H1 (cell line): Measurements from ENCODE around the gene CACNA1B. TPM values are rescaled to one million over a fixed set of nuclear protein-coding genes. Genes with fewer than 3 reads are reported as not detected.

Experiments used
- CTCF ChIA-PET: fragments of 300-600 bp; sonication (Branson Sonifier 250); formaldehyde crosslinking; loops from one replicate; lab custom pipeline; 2021; ENCODE audit not compliant: partially characterized antibody; lab: Charles Lee
- POLR2A ChIA-PET: fragments of 300-600 bp; sonication (Branson Sonifier 250); formaldehyde crosslinking; loops from one replicate; lab custom pipeline; 2021; ENCODE audit warnings: inconsistent platforms; ENCODE audit not compliant: partially characterized antibody; lab: Charles Lee
- DNase-seq, 2 experiments: peaks; one replicate each; pipeline versions ENCODE4 v3.0.0 to v3.0.0-alpha.2; 2010 to 2022; ENCODE audit warnings: low spot score in 2 of 2, low read depth in 1 of 2, mixed read lengths in 1 of 2
- FAIRE-seq: peaks from 2 replicates; lab custom pipeline; 2011; peaks lifted over from hg19 to GRCh38; lab: Jason Lieb, UNC
- H2AFZ ChIP-seq: 2 replicates; pipeline ENCODE4 v1.8.1; 2012; ENCODE audit warnings: low read length, inconsistent platforms
- H2AK5ac ChIP-seq: 2 replicates; pipeline ENCODE4 v1.6.1; 2013; ENCODE audit warnings: low read depth, low read length
- H2BK120ac ChIP-seq: replicated peaks from 2 replicates; pipeline ENCODE3; 2013; ENCODE audit warnings: low read depth, low read length, inconsistent platforms
- H2BK12ac ChIP-seq: 2 replicates; pipeline ENCODE4 v1.6.1; 2013; ENCODE audit warnings: low read depth, low read length
- H2BK15ac ChIP-seq: 2 replicates; pipeline ENCODE4 v1.6.1; 2013; ENCODE audit warnings: low read length
- H2BK20ac ChIP-seq: 2 replicates; pipeline ENCODE4 v1.6.1; 2013; ENCODE audit warnings: low read length
- H2BK5ac ChIP-seq: 2 replicates; pipeline ENCODE4 v1.6.1; 2013; ENCODE audit warnings: low read depth, low read length
- H3K14ac ChIP-seq: 2 replicates; pipeline ENCODE4 v1.6.1; 2013; ENCODE audit warnings: inconsistent platforms; ENCODE audit not compliant: insufficient read length
- H3K18ac ChIP-seq: 2 replicates; pipeline ENCODE4 v1.6.1; 2013; ENCODE audit warnings: low read length; ENCODE audit errors: extremely low read depth
- H3K23ac ChIP-seq: 2 replicates; pipeline ENCODE4 v1.6.1; 2013; ENCODE audit warnings: inconsistent platforms; ENCODE audit not compliant: insufficient read length
- H3K23me2 ChIP-seq: 2 replicates; pipeline ENCODE4 v1.6.1; 2013; ENCODE audit warnings: low read depth, low read length
- H3K27ac ChIP-seq: 2 replicates; pipeline ENCODE4 v1.6.1; 2011; ENCODE audit warnings: low read depth, low read length, inconsistent platforms
- H3K27me3 ChIP-seq, 4 experiments: replicated peaks in 1 of 4; 1 replicate in 1 of 4; 2 replicates in 3 of 4; pipeline versions ENCODE4 v1.6.1 to v1.8.1; 2011 to 2013; ENCODE audit warnings: low read length in 3 of 4, mild to moderate bottlenecking in 3 of 4, inconsistent platforms in 2 of 4, mixed read lengths in 2 of 4, moderate library complexity in 1 of 4; ENCODE audit not compliant: control insufficient read depth in 3 of 4, insufficient read depth in 3 of 4; ENCODE audit errors: extremely low read depth in 1 of 4
- H3K36me3 ChIP-seq, 4 experiments: 2 replicates each; pipeline versions ENCODE4 v1.6.1 to v1.8.1; 2011 to 2013; ENCODE audit warnings: mild to moderate bottlenecking in 4 of 4, low read length in 3 of 4, moderate library complexity in 2 of 4, control low read depth in 1 of 4, inconsistent platforms in 1 of 4; ENCODE audit not compliant: insufficient read depth in 4 of 4, control insufficient read depth in 2 of 4
- H3K4ac ChIP-seq: replicated peaks from 2 replicates; pipeline ENCODE3; 2013; ENCODE audit warnings: low read length, low read depth, mixed read lengths, inconsistent platforms; ENCODE audit not compliant: insufficient read length
- H3K4me1 ChIP-seq, 4 experiments: replicated peaks in 1 of 4; 1 replicate in 1 of 4; 2 replicates in 3 of 4; pipeline versions ENCODE4 v1.6.1 to v1.8.1; 2011 to 2013; ENCODE audit warnings: low read length in 3 of 4, inconsistent platforms in 2 of 4, mixed read lengths in 1 of 4; ENCODE audit not compliant: insufficient read depth in 4 of 4, control insufficient read depth in 3 of 4
- H3K4me2 ChIP-seq, 2 experiments: 2 replicates each; pipeline versions ENCODE4 v1.6.1 to v1.8.1; 2011 to 2013; ENCODE audit warnings: low read depth in 2 of 2, low read length in 2 of 2, control low read depth in 1 of 2, inconsistent platforms in 1 of 2, mild to moderate bottlenecking in 1 of 2; ENCODE audit not compliant: insufficient read depth in 1 of 2
- H3K4me3 ChIP-seq, 4 experiments: fragments of 200-600, 300-600 bp in 1 of 4; sonication (generic), shearing (Covaris generic), sonication (Bioruptor Twin) in 1 of 4; 2 replicates each; pipeline versions ENCODE4 v1.5.1 to v1.8.1; 2011 to 2016; ENCODE audit warnings: low read length in 4 of 4, low read depth in 3 of 4, control low read depth in 2 of 4, inconsistent platforms in 2 of 4, mild to moderate bottlenecking in 2 of 4, mixed read lengths in 1 of 4, moderate library complexity in 1 of 4; ENCODE audit not compliant: insufficient read depth in 2 of 4; ENCODE audit errors: extremely low read depth in 1 of 4
- H3K56ac ChIP-seq: replicated peaks from 2 replicates; pipeline ENCODE3; 2013; ENCODE audit warnings: low read depth, mild to moderate bottlenecking, mixed read lengths, low read length, inconsistent platforms; ENCODE audit not compliant: insufficient read length
- H3K79me1 ChIP-seq: 2 replicates; pipeline ENCODE4 v1.6.1; 2013; ENCODE audit warnings: low read depth, low read length, control low read depth
- H3K79me2 ChIP-seq, 2 experiments: 2 replicates each; pipeline versions ENCODE4 v1.6.1 to v1.8.1; 2012 to 2013; ENCODE audit warnings: low read length in 2 of 2, mild to moderate bottlenecking in 2 of 2, inconsistent platforms in 1 of 2; ENCODE audit not compliant: insufficient read depth in 2 of 2, control insufficient read depth in 1 of 2
- H3K9ac ChIP-seq, 4 experiments: replicated peaks in 1 of 4; 1 replicate in 1 of 4; 2 replicates in 3 of 4; pipeline versions ENCODE4 v1.6.1 to v1.8.1; 2011 to 2013; ENCODE audit warnings: low read depth in 3 of 4, low read length in 3 of 4, control low read depth in 2 of 4, mild to moderate bottlenecking in 2 of 4, moderate library complexity in 2 of 4, inconsistent platforms in 1 of 4; ENCODE audit errors: extremely low read depth in 1 of 4
- H3K9me3 ChIP-seq, 2 experiments: 2 replicates each; pipeline versions ENCODE4 v1.6.1 to v1.8.1; 2012 to 2013; ENCODE audit warnings: mild to moderate bottlenecking in 2 of 2, moderate library complexity in 2 of 2, control low read depth in 1 of 2, inconsistent platforms in 1 of 2, low read depth in 1 of 2, low read length in 1 of 2, mixed read lengths in 1 of 2; ENCODE audit not compliant: insufficient read depth in 2 of 2
- H4K20me1 ChIP-seq, 2 experiments: replicated peaks in 1 of 2; 2 replicates each; pipeline versions ENCODE3 to v1.8.1; 2011 to 2013; ENCODE audit warnings: inconsistent platforms in 2 of 2, low read length in 2 of 2, mild to moderate bottlenecking in 1 of 2; ENCODE audit not compliant: insufficient read depth in 2 of 2, control insufficient read depth in 1 of 2
- H4K5ac ChIP-seq: 2 replicates; pipeline ENCODE4 v1.6.1; 2013; ENCODE audit warnings: low read length, low read depth, mixed read lengths, inconsistent platforms; ENCODE audit not compliant: insufficient read length
- H4K8ac ChIP-seq: 2 replicates; pipeline ENCODE4 v1.8.0; 2013; ENCODE audit warnings: mild to moderate bottlenecking, moderate library complexity, low read length, inconsistent platforms; ENCODE audit not compliant: insufficient read depth; ENCODE audit errors: extremely low read depth
- H4K91ac ChIP-seq: replicated peaks from 2 replicates; pipeline ENCODE3; 2013; ENCODE audit warnings: low read length, mixed read lengths, inconsistent platforms; ENCODE audit not compliant: insufficient read length
- CBX5 ChIP-seq: fragments of 300-800, 300-1000 bp; sonication (generic); IDR thresholded peaks from 2 replicates; pipeline ENCODE4 v1.7.1; 2016; ENCODE audit warnings: antibody characterized with exemption, low read length, low read depth
- KDM4A ChIP-seq: IDR thresholded peaks from one replicate; pipeline ENCODE4 v1.7.1; 2012; ENCODE audit warnings: low read depth, mild to moderate bottlenecking, moderate library complexity, low read length, inconsistent platforms; ENCODE audit not compliant: severe bottlenecking
- KDM5A ChIP-seq: fragments of 200-600 bp; IDR thresholded peaks from 2 replicates; pipeline ENCODE4 v1.7.1; 2012; ENCODE audit warnings: mild to moderate bottlenecking, low read length, inconsistent platforms, mixed read lengths
- POU5F1 ChIP-seq: IDR thresholded peaks from 2 replicates; pipeline ENCODE4 v1.6.1; 2011; ENCODE audit warnings: low read depth, mild to moderate bottlenecking, low read length, moderate library complexity
- RAD21 ChIP-seq, 2 experiments: IDR thresholded peaks in 1 of 2; conservative IDR thresholded peaks in 1 of 2; 2 replicates each; pipeline ENCODE4 v1.6.1; 2011; ENCODE audit warnings: low read depth in 2 of 2, low read length in 2 of 2, improper control_type of control experiment in 1 of 2, inconsistent platforms in 1 of 2, mild to moderate bottlenecking in 1 of 2, moderate library complexity in 1 of 2
- RFX5 ChIP-seq: IDR thresholded peaks from 2 replicates; pipeline ENCODE4 v1.6.1; 2011; ENCODE audit warnings: low read depth, low read length, improper control_type of control experiment, borderline replicate concordance
- RNF2 ChIP-seq: fragments of 200-900, 300-1000 bp; sonication (generic); IDR thresholded peaks from 2 replicates; pipeline ENCODE4 v1.7.1; 2016; ENCODE audit warnings: borderline replicate concordance, low read depth, mild to moderate bottlenecking, antibody characterized with exemption, low read length; ENCODE audit not compliant: poor library complexity, severe bottlenecking; ENCODE audit errors: missing control alignments
- RXRA ChIP-seq: IDR thresholded peaks from 2 replicates; pipeline ENCODE4 v1.6.1; 2011; ENCODE audit warnings: low read depth, mild to moderate bottlenecking, low read length, moderate library complexity; ENCODE audit not compliant: insufficient read depth
- SIX5 ChIP-seq: IDR thresholded peaks from 2 replicates; pipeline ENCODE4 v1.6.1; 2011; ENCODE audit warnings: mild to moderate bottlenecking, low read depth, low read length
- SP1 ChIP-seq: IDR thresholded peaks from 2 replicates; pipeline ENCODE4 v1.6.1; 2011; ENCODE audit warnings: low read depth, low read length
- SP2 ChIP-seq: IDR thresholded peaks from 2 replicates; pipeline ENCODE4 v1.6.1; 2012; ENCODE audit warnings: mild to moderate bottlenecking, low read length, inconsistent platforms
- TAF7 ChIP-seq: optimal IDR thresholded peaks from 2 replicates; pipeline ENCODE3; 2011; ENCODE audit warnings: low read depth, mild to moderate bottlenecking, inconsistent platforms, low read length, moderate library complexity, borderline replicate concordance
- WGBS, 2 experiments: shearing (Covaris generic) in 1 of 2; methylation state at CpG; one replicate each; pipeline versions ENCODE4 v1.1.6 to v1.1.7; 2013 to 2015; ENCODE audit warnings: low lambda C conversion rate in 2 of 2, mixed read lengths in 2 of 2, inconsistent platforms in 1 of 2, low coverage in 1 of 2, missing lambda C conversion rate in 1 of 2; ENCODE audit not compliant: insufficient replicate concordance in 2 of 2, insufficient coverage in 1 of 2, insufficient read length in 1 of 2; ENCODE audit errors: extremely low coverage in 1 of 2, missing lambda C conversion rate in 1 of 2; 5-methylcytosine and 5-hydroxymethylcytosine counted together
- polyA plus RNA-seq, 7 experiments: library from polyadenylated mRNA; depleted of rRNA in 3 of 7; stranded (reverse) in 5 of 7; unstranded in 2 of 7; fragments of >200 nt in 5 of 7; fragments of 200-250 nt in 2 of 7; gene quantifications; 1 replicate in 5 of 7; 2 replicates in 1 of 7; 4 replicates in 1 of 7; pipeline versions ENCODE4 v1.2.1 to v1.2.3, GENCODE V29; 2011 to 2013; ENCODE audit warnings: missing spikeins in 2 of 7, mixed read lengths in 2 of 7
- total RNA-seq: library from RNA; stranded (reverse); fragmentation: NEBNext Ultra II Directional; extraction: Animal tissue kit (Norgen Biotek cat#: 25700); gene quantifications from 2 replicates; pipeline ENCODE4 v1.2.1, GENCODE V29; 2021

The CACNA1B gene
- total and polyA plus RNA-seq, 2 of the 8 experiments (the other 6 are each of a cell fraction or from before 2014, with no cell fraction given), result 1.5 to 5.7 TPM

DNA sequence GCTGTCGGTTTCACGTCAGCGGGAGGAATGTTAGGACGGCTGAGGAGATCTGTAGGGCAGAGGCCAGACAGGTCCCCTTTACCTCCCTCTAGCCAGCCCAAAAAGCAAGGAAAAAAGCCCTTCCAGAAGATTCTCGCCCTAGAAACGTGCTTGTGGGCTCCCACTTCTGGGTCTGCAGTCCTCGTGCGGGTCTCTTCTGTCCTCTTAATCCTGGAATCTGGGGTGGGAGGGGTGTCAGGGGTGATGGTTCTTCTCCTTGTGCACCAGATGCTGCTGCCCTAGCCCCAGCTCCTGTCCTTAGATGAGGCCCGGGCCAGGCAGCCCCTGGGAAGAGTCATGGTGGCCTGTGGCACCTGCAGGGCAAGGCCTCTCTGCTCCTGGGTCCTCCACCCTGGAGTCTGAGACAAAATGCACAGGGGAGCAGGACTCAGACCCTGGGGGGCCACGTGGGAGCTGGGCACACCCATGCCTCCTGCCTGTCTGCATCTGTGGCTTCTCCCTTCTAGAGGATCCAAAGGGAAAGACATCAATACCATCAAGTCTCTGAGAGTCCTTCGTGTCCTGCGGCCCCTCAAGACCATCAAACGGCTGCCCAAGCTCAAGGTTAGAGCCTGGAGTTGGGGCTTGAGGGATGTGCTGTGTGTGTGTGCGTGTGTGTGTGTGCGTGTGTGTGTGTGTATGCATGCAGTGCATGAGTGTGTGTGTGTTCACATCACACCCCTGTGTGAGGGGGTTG lies 174.2 kb downstream of the CACNA1B start:
- H3K79me2 ChIP-seq, result no peaks in the 10 kb centered on the region
- H4K5ac ChIP-seq, result no peak overlapping the region
- H3K23me2 ChIP-seq, result no peaks in the 10 kb centered on the region
- no peak overlapping the region for H3K27ac ChIP-seq
- no peak overlapping the region for H3K9ac ChIP-seq
- H4K91ac ChIP-seq, result no peak overlapping the region
- H3K14ac ChIP-seq, result no peak overlapping the region
- H4K20me1 ChIP-seq, result peaks cover 2 to 6% of the 10 kb centered on the region in 2 experiments
- no peak overlapping the region for H3K4me2 ChIP-seq
- WGBS, 2 experiments, result 81% methylated on average over 11 of the region's 15 CpGs; no CpG with 5 or more reads in 1 of the 2 experiments
- peak overlapping the region; percentile 15; the same call in 1 of the 2 replicates for H4K8ac ChIP-seq
- H2AFZ ChIP-seq, result no peak overlapping the region
- no peak overlapping the region; the same call in 1 of the 2 replicates for H2BK12ac ChIP-seq
- H3K27me3 ChIP-seq, result no peaks in the 10 kb centered on the region
- no peak for FAIRE-seq
- H3K23ac ChIP-seq, result no peak overlapping the region
- H2AK5ac ChIP-seq, result no peak overlapping the region
- no peak overlapping the region for H2BK20ac ChIP-seq
- no peak overlapping the region for H3K56ac ChIP-seq
- no peak overlapping the region for H2BK5ac ChIP-seq
- H3K18ac ChIP-seq, result no peak overlapping the region
- H3K36me3 ChIP-seq, result peaks cover 0 to 4% (median 0%) of the 10 kb centered on the region in 4 experiments; a peak in 2 of 8 replicates
- H3K4me1 ChIP-seq, result peaks cover 0 to 8% (median 0%) of the 10 kb centered on the region in 4 experiments; a peak in 2 of 7 replicates
- peaks cover 26 to 76% of the 10 kb centered on the region in 2 experiments; a peak in 3 of 4 replicates for H3K9me3 ChIP-seq
- DNase-seq, result no peak
- no peak overlapping the region for H2BK120ac ChIP-seq
- H3K4ac ChIP-seq, result no peak overlapping the region
- H3K79me1 ChIP-seq, result no peaks in the 10 kb centered on the region
- POLR2A ChIA-PET, result no interaction called here
- no peak overlapping the region for H2BK15ac ChIP-seq
- no peak overlapping the region for H3K4me3 ChIP-seq
- CTCF ChIA-PET, result interaction anchor here (0.9 to 1.7 kb wide), 3 partner anchors 11 to 173 kb away, joined by 3 to 5 read pairs (median 4); no protein-coding TSS in a partner anchor
- TF ChIP-seq RAD21 (IDR thresholded peaks at IDR 0.05 in 1 of 2, conservative IDR thresholded peaks at IDR 0.05 in 1 of 2; ENCODE audit: low read depth in 2 of 2, low read length in 2 of 2) (no peak), SP1 (no peak), SIX5 (no peak), POU5F1 (no peak), KDM4A (no peak), RXRA (no peak), RFX5 (no peak), KDM5A (no peak), TAF7 (no peak), SP2 (no peak), CBX5 (no peak), RNF2 (no peak)
